ENCODE data around the gene SIGLEC9.

GRCh38 chr19:51102991-51103390 is 21.7 kb upstream of the SIGLEC9 start:
- TF ChIP-seq FOSL1 (IDR thresholded peaks at IDR 0.05; ENCODE audit: insufficient read depth, low read depth, low read length), result no peak
- no peak for TF ChIP-seq YY1 (IDR thresholded peaks at IDR 0.05; ENCODE audit: low read depth, low read length)
- TF ChIP-seq ASH2L (IDR thresholded peaks at IDR 0.05; ENCODE audit: low read length), result no peak
- TF ChIP-seq, protein P1, sequence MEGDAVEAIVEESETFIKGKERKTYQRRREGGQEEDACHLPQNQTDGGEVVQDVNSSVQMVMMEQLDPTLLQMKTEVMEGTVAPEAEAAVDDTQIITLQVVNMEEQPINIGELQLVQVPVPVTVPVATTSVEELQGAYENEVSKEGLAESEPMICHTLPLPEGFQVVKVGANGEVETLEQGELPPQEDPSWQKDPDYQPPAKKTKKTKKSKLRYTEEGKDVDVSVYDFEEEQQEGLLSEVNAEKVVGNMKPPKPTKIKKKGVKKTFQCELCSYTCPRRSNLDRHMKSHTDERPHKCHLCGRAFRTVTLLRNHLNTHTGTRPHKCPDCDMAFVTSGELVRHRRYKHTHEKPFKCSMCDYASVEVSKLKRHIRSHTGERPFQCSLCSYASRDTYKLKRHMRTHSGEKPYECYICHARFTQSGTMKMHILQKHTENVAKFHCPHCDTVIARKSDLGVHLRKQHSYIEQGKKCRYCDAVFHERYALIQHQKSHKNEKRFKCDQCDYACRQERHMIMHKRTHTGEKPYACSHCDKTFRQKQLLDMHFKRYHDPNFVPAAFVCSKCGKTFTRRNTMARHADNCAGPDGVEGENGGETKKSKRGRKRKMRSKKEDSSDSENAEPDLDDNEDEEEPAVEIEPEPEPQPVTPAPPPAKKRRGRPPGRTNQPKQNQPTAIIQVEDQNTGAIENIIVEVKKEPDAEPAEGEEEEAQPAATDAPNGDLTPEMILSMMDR (IDR thresholded peaks at IDR 0.05; ENCODE audit: control extremely low read depth in 1 of 3, insufficient read depth in 1 of 3, low read depth in 1 of 3, low read length in 3 of 3), result no peak
- no peak for TF ChIP-seq POLR2AphosphoS5 (IDR thresholded peaks at IDR 0.05; ENCODE audit: low read depth, low read length)
- no peak for TF ChIP-seq SAP30 (IDR thresholded peaks at IDR 0.05; ENCODE audit: insufficient read depth, insufficient replicate concordance, low read length)
- no peak for TF ChIP-seq POU5F1 (IDR thresholded peaks at IDR 0.05; ENCODE audit: low read depth, low read length)
- no peak for TF ChIP-seq ATF3 (IDR thresholded peaks at IDR 0.05; ENCODE audit: insufficient read depth, low read depth, low read length)
- TF ChIP-seq RFX5 (IDR thresholded peaks at IDR 0.05; ENCODE audit: borderline replicate concordance, low read depth, low read length), result no peak
- TF ChIP-seq CHD2 (IDR thresholded peaks at IDR 0.05; ENCODE audit: low read length), result no peak
- no peak for TF ChIP-seq POLR2A (IDR thresholded peaks at IDR 0.05; ENCODE audit: control extremely low read depth in 1 of 2, low read depth in 2 of 2, low read length in 2 of 2)
- no peak for TF ChIP-seq JUN (IDR thresholded peaks at IDR 0.05; ENCODE audit: low read depth, low read length)
- TF ChIP-seq JUND (IDR thresholded peaks at IDR 0.05; ENCODE audit: low read length), result no peak

Data from H1 (cell line).